GM12874 (cell line): ENCODE data around the gene GABARAPL1.

ENCODE experiments used
- CTCF ChIP-seq: IDR thresholded peaks from 2 replicates; pipeline ENCODE4 v1.5.1; 2011; ENCODE audit warnings: low read depth, mild to moderate bottlenecking, control low read depth, low read length, moderate library complexity; ENCODE audit not compliant: insufficient read depth

The GABARAPL1 gene

DNA sequence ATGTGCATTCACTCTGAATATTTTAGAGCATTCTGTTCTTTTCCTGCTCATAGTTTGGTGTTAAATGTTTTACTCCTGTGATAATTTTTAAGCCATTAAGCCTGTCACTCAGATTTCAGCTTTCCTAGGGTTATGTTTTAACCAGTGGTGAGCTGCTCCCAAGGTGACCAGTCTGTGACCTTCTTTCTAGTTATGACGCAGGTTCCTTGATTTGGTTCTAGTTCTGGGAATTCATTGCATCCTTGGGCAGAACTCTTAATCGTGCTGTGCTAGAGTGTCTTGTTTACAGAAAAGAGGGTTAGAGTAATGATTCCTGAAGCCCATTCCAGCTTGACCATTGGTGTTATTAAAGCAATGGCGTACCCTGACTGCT, 2.2 kb downstream of the GABARAPL1 start:
- TF ChIP-seq CTCF = no peak

- TF ChIP-seq CTCF = no peak
Observed at GRCh38 chr12:10215436-10215835, 2.8 kb downstream of the GABARAPL1 start.

DNA sequence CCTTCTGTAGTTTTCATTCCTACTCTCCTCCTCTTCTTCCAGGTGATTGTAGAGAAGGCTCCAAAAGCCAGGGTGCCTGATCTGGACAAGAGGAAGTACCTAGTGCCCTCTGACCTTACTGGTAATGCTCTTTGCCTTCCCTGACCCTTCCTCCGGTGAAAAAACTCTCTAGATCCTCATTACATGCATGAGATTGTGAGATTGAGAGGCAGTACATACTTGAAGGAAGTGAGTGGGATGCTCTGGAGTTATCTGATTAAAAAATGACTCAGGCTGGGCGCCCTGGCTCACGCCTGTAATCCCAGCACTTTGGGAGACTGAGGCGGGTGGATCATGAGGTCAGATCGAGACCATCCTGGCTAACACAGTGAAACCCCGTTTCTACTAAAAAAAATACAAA, 5.3 kb downstream of the GABARAPL1 start:
- TF ChIP-seq CTCF = no peak

GRCh38 chr12:10220398-10221077, 7.9 kb downstream of the GABARAPL1 start:
- TF ChIP-seq CTCF = no peak

GRCh38 chr12:10221846-10222245, 9.2 kb downstream of the GABARAPL1 start:
- TF ChIP-seq CTCF = no peak

- no peak for TF ChIP-seq CTCF
Observed at GRCh38 chr12:10223208-10223607, 10.5 kb downstream of the GABARAPL1 start.

DNA sequence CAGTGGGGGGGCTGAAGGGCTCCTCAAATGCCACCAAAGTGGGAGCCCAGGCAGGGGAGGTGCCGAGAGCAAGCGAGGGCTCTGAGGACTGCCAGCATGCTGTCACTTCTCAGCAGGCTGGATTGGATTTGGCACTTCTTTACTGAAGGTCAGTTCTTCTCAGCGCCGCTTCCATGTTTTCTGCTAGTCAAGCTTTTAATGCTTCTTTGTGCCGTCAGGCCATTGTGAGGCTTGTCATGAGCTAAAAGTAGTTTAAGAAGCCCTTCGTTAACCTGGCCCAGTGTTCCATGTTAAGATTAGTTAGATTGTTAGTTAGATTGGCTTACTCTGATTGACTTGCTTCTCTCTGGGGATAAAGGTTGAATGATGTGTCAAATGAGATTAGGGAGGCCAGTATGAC, 13.4 kb downstream of the GABARAPL1 start:
- TF ChIP-seq CTCF = no peak

DNA sequence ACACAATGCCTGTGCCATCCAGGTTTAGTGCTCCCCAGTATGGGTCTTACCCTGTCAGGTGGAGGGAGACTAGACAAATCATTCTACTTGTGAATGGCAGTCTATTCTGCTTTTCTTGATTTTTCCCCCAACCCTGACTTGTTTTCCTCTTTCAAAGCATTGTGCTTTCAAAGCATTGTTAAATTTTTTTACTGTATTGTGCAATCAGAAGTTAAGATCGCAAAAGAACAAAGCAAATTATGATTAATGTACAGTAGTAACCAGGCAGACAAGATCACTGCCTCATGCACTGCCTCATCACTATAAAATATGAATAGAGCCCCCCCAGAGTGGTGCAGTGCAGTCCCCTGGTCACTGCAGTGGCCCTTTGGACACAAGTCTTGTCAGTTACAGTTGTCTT, 14.1 kb downstream of the GABARAPL1 start:
- no peak for TF ChIP-seq CTCF
